ENCODE measurements around the gene MMS22L.

MMS22L gene
- 16.5 to 17.9 reads per million in 2 experiments for total RNA-seq

GRCh38 chr6:97282726-97283617 is at the start of gene MMS22L:
Gene MMS22L, minus strand, starts transcription at chr6:97283216. Its CDS starts 739 bp downstream, at chr6:97282477.
- DNase-seq (ENCODE audit: low read depth): peak; percentile 90

GRCh38 chr6:97322811-97323210 is 39.8 kb upstream of the MMS22L start:
- DNase-seq (ENCODE audit: low read depth): no peak

GRCh38 chr6:97322226-97322625 is 39.2 kb upstream of the MMS22L start:
- DNase-seq (ENCODE audit: low read depth): no peak

- no peak for DNase-seq (ENCODE audit: low read depth)
Measured at GRCh38 chr6:97316978-97317377, 34.0 kb upstream of the MMS22L start.

GRCh38 chr6:97312241-97312640 is 29.2 kb upstream of the MMS22L start:
- no peak for DNase-seq (ENCODE audit: low read depth)

GRCh38 chr6:97306544-97307320 is 23.7 kb upstream of the MMS22L start:
- DNase-seq (ENCODE audit: low read depth): no peak

- DNase-seq (ENCODE audit: low read depth): no peak
Measured at GRCh38 chr6:97305414-97306066, 22.5 kb upstream of the MMS22L start.

- no peak for DNase-seq (ENCODE audit: low read depth)
Measured at GRCh38 chr6:97304701-97305100, 21.7 kb upstream of the MMS22L start.

- DNase-seq (ENCODE audit: low read depth): no peak
Measured at GRCh38 chr6:97294451-97294850, 11.4 kb upstream of the MMS22L start.

- no peak for DNase-seq (ENCODE audit: low read depth)
Measured at GRCh38 chr6:97293198-97293696, 10.2 kb upstream of the MMS22L start.

- DNase-seq (ENCODE audit: low read depth): no peak
Measured at GRCh38 chr6:97292671-97293070, 9.7 kb upstream of the MMS22L start.

GRCh38 chr6:97291896-97292295 is 8.9 kb upstream of the MMS22L start:
- DNase-seq (ENCODE audit: low read depth): no peak

- no peak for DNase-seq (ENCODE audit: low read depth)
Measured at GRCh38 chr6:97289332-97289731, 6.3 kb upstream of the MMS22L start.

GRCh38 chr6:97288188-97288587 is 5.2 kb upstream of the MMS22L start:
- DNase-seq (ENCODE audit: low read depth): no peak

GRCh38 chr6:97282238-97282725 is 734 bp downstream of the MMS22L start:
- no peak for DNase-seq (ENCODE audit: low read depth)

- no peak for DNase-seq (ENCODE audit: low read depth)
Measured at GRCh38 chr6:97280766-97281165, 2.2 kb downstream of the MMS22L start.

- no peak for DNase-seq (ENCODE audit: low read depth)
Measured at GRCh38 chr6:97275804-97276203, 7.2 kb downstream of the MMS22L start.

GRCh38 chr6:97269821-97270220 is 13.2 kb downstream of the MMS22L start:
- DNase-seq (ENCODE audit: low read depth): no peak

- DNase-seq (ENCODE audit: low read depth): no peak
Measured at GRCh38 chr6:97262676-97263075, 20.3 kb downstream of the MMS22L start.

- DNase-seq (ENCODE audit: low read depth): no peak
Measured at GRCh38 chr6:97246842-97247241, 36.2 kb downstream of the MMS22L start.

GRCh38 chr6:97240222-97240621 is 42.8 kb downstream of the MMS22L start:
- no peak for DNase-seq (ENCODE audit: low read depth)

- DNase-seq (ENCODE audit: low read depth): no peak
Measured at GRCh38 chr6:97231911-97232310, 51.1 kb downstream of the MMS22L start.

All from T follicular helper cell (primary cell).